A549 (cell line): ENCODE measurements around the gene HEBP1. TPM values are rescaled to one million over a fixed set of nuclear protein-coding genes. Genes with fewer than 3 reads are reported as not detected.

Experiments
- ATAC-seq, 2 experiments: fragments of 200-7000 bp in 1 of 2; fragments of >200 bp in 1 of 2; cut with Nextera tagmentation in 1 of 2; cut with Tn5 transposase in 1 of 2; 3 replicates each; pipeline versions ENCODE4 v1.8.0 to v1.9.1; 2018 to 2020; ENCODE audit warnings: mild to moderate bottlenecking in 1 of 2, moderate library complexity in 1 of 2
- CTCF ChIA-PET: fragments of 300-600 bp; sonication (Branson Sonifier 250); formaldehyde crosslinking; extraction: SDS; loops from one replicate; lab custom pipeline; 2021; ENCODE audit warnings: antibody characterized with exemption, inconsistent platforms; lab: Yijun Ruan, JAX
- POLR2A ChIA-PET: fragments of 350-600 bp; formaldehyde crosslinking; extraction: SDS; loops from one replicate; lab custom pipeline; 2021; ENCODE audit warnings: antibody characterized with exemption, inconsistent platforms; lab: Yijun Ruan, JAX
- DNase-seq, 2 experiments: peaks; one replicate each; pipeline versions ENCODE4 v3.0.0 to v3.0.0-alpha.2; 2011 to 2016; ENCODE audit warnings: low read depth in 1 of 2, low spot score in 1 of 2
- FAIRE-seq: peaks from 2 replicates; lab custom pipeline; 2011; peaks lifted over from hg19 to GRCh38; lab: Jason Lieb, UNC
- H3K27ac ChIP-seq, 2 experiments: fragments of >200 bp; sonication (Bioruptor Twin); formaldehyde crosslinking; 3 replicates each; pipeline ENCODE4 v1.5.1; 2016 to 2017
- H3K4me1 ChIP-seq: fragments of >200 bp; sonication (Bioruptor Twin); formaldehyde crosslinking; 3 replicates; pipeline ENCODE4 v1.6.1; 2016
- H3K4me2 ChIP-seq: fragments of >200 bp; sonication (Bioruptor Twin); formaldehyde crosslinking; 3 replicates; pipeline ENCODE4 v1.6.1; 2016
- H3K4me3 ChIP-seq: fragments of >200 bp; sonication (Bioruptor Twin); formaldehyde crosslinking; 3 replicates; pipeline ENCODE4 v1.5.1; 2016
- H3K9me3 ChIP-seq: fragments of >200 bp; sonication (Bioruptor Twin); formaldehyde crosslinking; 3 replicates; pipeline ENCODE4 v1.6.1; 2016
- BHLHE40 ChIP-seq: IDR thresholded peaks from 2 replicates; pipeline ENCODE4 v1.6.1; 2012; ENCODE audit warnings: low read depth, low read length, inconsistent platforms
- CBX2 ChIP-seq: fragments of 200-600 bp; sonication (generic); IDR thresholded peaks from 2 replicates; pipeline ENCODE4 v1.6.1; 2016; ENCODE audit warnings: low read depth, mild to moderate bottlenecking, borderline replicate concordance
- CEBPB ChIP-seq, 2 experiments: fragments of >200 bp in 1 of 2; sonication (Bioruptor Twin) in 1 of 2; formaldehyde crosslinking in 1 of 2; IDR thresholded peaks; 2 replicates each; pipeline ENCODE4 v1.6.1; 2012 to 2016
- CHD4 ChIP-seq: fragments of 200-600 bp; sonication (generic); IDR thresholded peaks from 2 replicates; pipeline ENCODE4 v1.6.1; 2016; ENCODE audit warnings: antibody characterized with exemption, mild to moderate bottlenecking, borderline replicate concordance
- E2F6 ChIP-seq: IDR thresholded peaks from 2 replicates; pipeline ENCODE4 v1.6.1; 2012; ENCODE audit warnings: low read depth, borderline replicate concordance
- EHF ChIP-seq: fragments of 250-450 bp; sonication (Bioruptor Pico); IDR thresholded peaks from 2 replicates; pipeline ENCODE4 v1.5.0; 2020; ENCODE audit warnings: mild to moderate bottlenecking
- FOSL2 ChIP-seq, 2 experiments: fragments of 450-650 bp in 1 of 2; fragments of >200 bp in 1 of 2; sonication (Bioruptor Twin) in 1 of 2; formaldehyde crosslinking; IDR thresholded peaks; 2 replicates each; pipeline versions ENCODE4 v1.5.0 to v1.6.1; 2016 to 2020; ENCODE audit warnings: mild to moderate bottlenecking in 1 of 2, moderate library complexity in 1 of 2
- FOXS1 ChIP-seq: fragments of 250-450 bp; sonication (Bioruptor Pico); IDR thresholded peaks from 2 replicates; pipeline ENCODE4 v1.5.0; 2020; ENCODE audit warnings: mild to moderate bottlenecking, moderate library complexity
- HEYL ChIP-seq: fragments of 250-450 bp; sonication (Bioruptor Pico); IDR thresholded peaks from 2 replicates; pipeline ENCODE4 v1.8.0; 2021; ENCODE audit warnings: mild to moderate bottlenecking, moderate library complexity
- HOXB13 ChIP-seq: fragments of 250-450 bp; sonication (Bioruptor Pico); IDR thresholded peaks from 2 replicates; pipeline ENCODE4 v1.5.0; 2020; ENCODE audit warnings: low read depth, mild to moderate bottlenecking, moderate library complexity
- HOXB5 ChIP-seq: fragments of 250-450 bp; sonication (Bioruptor Pico); IDR thresholded peaks from 2 replicates; pipeline ENCODE4 v1.5.0; 2020; ENCODE audit warnings: mild to moderate bottlenecking, moderate library complexity
- JUN ChIP-seq, 2 experiments: fragments of >200 bp; sonication (Bioruptor Twin); formaldehyde crosslinking; IDR thresholded peaks; 2 replicates in 1 of 2; 3 replicates in 1 of 2; pipeline ENCODE4 v1.6.1; 2016 to 2017
- KDM5A ChIP-seq: fragments of 200-600 bp; sonication (generic); IDR thresholded peaks from 2 replicates; pipeline ENCODE4 v1.6.1; 2016; ENCODE audit warnings: antibody characterized with exemption, mild to moderate bottlenecking
- MAFK ChIP-seq: fragments of 450-650 bp; IDR thresholded peaks from 2 replicates; pipeline ENCODE4 v1.6.1; 2014; ENCODE audit not compliant: partially characterized antibody
- MAX ChIP-seq: IDR thresholded peaks from 2 replicates; pipeline ENCODE4 v1.6.1; 2012
- MAZ ChIP-seq: fragments of 150-350 bp; IDR thresholded peaks from 2 replicates; pipeline ENCODE4 v1.6.1; 2014; ENCODE audit warnings: antibody characterized with exemption, low read depth, low read length, borderline replicate concordance
- MYC ChIP-seq: IDR thresholded peaks from 2 replicates; pipeline ENCODE4 v1.6.1; 2012; ENCODE audit warnings: mild to moderate bottlenecking, inconsistent platforms, low read length, improper control_type of control experiment, borderline replicate concordance
- NFE2L2 ChIP-seq: fragments of 150-350 bp; conservative IDR thresholded peaks from 2 replicates; pipeline ENCODE4 v1.6.1; 2014; ENCODE audit warnings: low read length
- PBX3 ChIP-seq: IDR thresholded peaks from 2 replicates; pipeline ENCODE4 v1.6.1; 2012
- RARB ChIP-seq: fragments of 250-450 bp; sonication (Bioruptor Pico); IDR thresholded peaks from 2 replicates; pipeline ENCODE4 v1.8.0; 2021; ENCODE audit warnings: mild to moderate bottlenecking, moderate library complexity
- RFX5 ChIP-seq: fragments of 450-650 bp; IDR thresholded peaks from 2 replicates; pipeline ENCODE4 v1.7.1; 2014; ENCODE audit warnings: antibody characterized with exemption, mild to moderate bottlenecking, moderate library complexity
- USF2 ChIP-seq: fragments of 450-650 bp; IDR thresholded peaks from 2 replicates; pipeline ENCODE4 v1.6.1; 2014; ENCODE audit warnings: antibody characterized with exemption
- ZC3H11A ChIP-seq: fragments of 450-650 bp; IDR thresholded peaks from 2 replicates; pipeline ENCODE4 v1.6.1; 2014; ENCODE audit warnings: antibody characterized with exemption, mild to moderate bottlenecking
- WGBS: methylation state at CpG from one replicate; pipeline ENCODE4 v1.1.6; 2017; ENCODE audit errors: missing lambda C conversion rate; 5-methylcytosine and 5-hydroxymethylcytosine counted together
- polyA plus RNA-seq, 4 experiments: library from polyadenylated mRNA; depleted of rRNA in 3 of 4; stranded (reverse); fragments of >200 nt; fragmentation: RNase III in 1 of 4; extraction: RNeasy Plus Mini Kit Qiagen cat#74134 plus additional on column Dnase treatment in 1 of 4; gene quantifications; 2 replicates in 3 of 4; 3 replicates in 1 of 4; pipeline ENCODE4 v1.2.3, GENCODE V29; 2011 to 2017

HEBP1 gene
- polyA plus RNA-seq, 2 of the 4 experiments (the other 2 are of a cell fraction): 24.8 to 48.9 TPM

GRCh38 chr12:13008741-13009380 lies 8.8 kb upstream of the HEBP1 start:
- Histone ChIP-seq H3K27ac (no peak overlapping the region), H3K4me2 (no peak overlapping the region), H3K9me3 (no peaks in the 10 kb centered on the region), H3K4me1 (no peaks in the 10 kb centered on the region), H3K4me3 (no peak overlapping the region)
- DNase-seq (no peak), FAIRE-seq (no peak), ATAC-seq (no peak)
- ChIA-PET POLR2A (no interaction called here), CTCF (interaction anchor here (0.7 to 2.4 kb wide), 6 partner anchors 9 to 954 kb away, joined by 3 to 11 read pairs (median 5); no protein-coding TSS in a partner anchor)
- WGBS: 70% methylated on average over 5 of the region's 5 CpGs
- TF ChIP-seq MAZ (no peak), JUN (IDR thresholded peaks at IDR 0.05) (no peak), E2F6 (no peak), HOXB5 (no peak), MYC (no peak), FOXS1 (CRISPR knock-in tag) (no peak), CBX2 (no peak), ZC3H11A (no peak), NFE2L2 (no peak), HOXB13 (no peak), MAX (no peak), RARB (no peak), EHF (CRISPR knock-in tag) (no peak), BHLHE40 (no peak), CHD4 (no peak), HEYL (CRISPR knock-in tag) (no peak), RFX5 (no peak), MAFK (no peak)

GRCh38 chr12:13007496-13008233 lies 7.6 kb upstream of the HEBP1 start:
- Histone ChIP-seq H3K4me2 (no peak overlapping the region), H3K9me3 (no peaks in the 10 kb centered on the region), H3K4me3 (no peak overlapping the region), H3K4me1 (no peaks in the 10 kb centered on the region), H3K27ac (no peak overlapping the region)
- FAIRE-seq: no peak
- ChIA-PET CTCF (interaction anchor here (0.6 to 3.1 kb wide), 5 partner anchors 15 to 270 kb away, joined by 3 to 12 read pairs (median 6); no protein-coding TSS in a partner anchor), POLR2A (no interaction called here)
- ATAC-seq: no peak
- no peak for DNase-seq
- TF ChIP-seq PBX3 (no peak), FOSL2 (IDR thresholded peaks at IDR 0.05) (no peak), FOSL2 (CRISPR knock-in tag; IDR thresholded peaks at IDR 0.05) (no peak), MAX (no peak), CEBPB (IDR thresholded peaks at IDR 0.05) (no peak), BHLHE40 (no peak), KDM5A (no peak), USF2 (no peak)
- 92% methylated on average over 7 of the region's 7 CpGs for WGBS
